Measurements from ENCODE around the gene POU2F1. TPM values are rescaled to one million over a fixed set of nuclear protein-coding genes. Genes with fewer than 3 reads are reported as not detected.

POU2F1 gene
- polyA plus RNA-seq, 1 donor from 2014 or later, result 10.9 TPM

DNA sequence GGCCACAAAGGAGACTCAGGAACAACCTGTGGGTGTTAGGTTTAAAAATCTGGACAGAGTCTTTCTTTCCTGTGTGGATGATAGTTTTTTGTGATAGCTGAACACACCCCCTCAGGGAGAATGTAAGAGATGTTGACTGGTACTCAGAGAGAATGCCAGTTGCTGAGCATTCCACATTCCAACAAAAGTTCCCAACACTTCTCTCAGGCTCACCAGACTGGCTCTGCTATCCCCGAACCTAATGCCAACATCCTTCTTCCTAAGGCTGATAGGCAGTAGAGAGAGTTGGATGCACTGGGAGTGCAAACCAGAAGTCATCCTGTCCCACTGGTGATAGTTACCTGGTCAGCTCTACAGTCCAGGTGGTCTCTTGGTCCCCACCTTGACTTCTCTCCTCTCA, 28.7 kb upstream of the POU2F1 start:
- Histone ChIP-seq H3K27me3 (ENCODE audit: insufficient read depth, low read depth, low read length) (no peaks in the 10 kb centered on the region), H3K9me2 (ENCODE audit: insufficient read depth, low read length) (no peaks in the 10 kb centered on the region), H3K36me3 (ENCODE audit: insufficient read depth, low read length) (no peaks in the 10 kb centered on the region), H3F3A (ENCODE audit: insufficient read depth, low read length, poor library complexity, severe bottlenecking) (no peaks in the 10 kb centered on the region), H4K20me1 (ENCODE audit: insufficient read depth) (no peaks in the 10 kb centered on the region), H2AFZ (ENCODE audit: low read depth, low read length) (no peak overlapping the region), H3K9me3 (ENCODE audit: low read length) (no peaks in the 10 kb centered on the region), H3K27ac (ENCODE audit: low read length) (no peak overlapping the region), H3K4me3 (ENCODE audit: low read length) (no peak overlapping the region), H3K9ac (ENCODE audit: low read length) (no peak overlapping the region), H3K79me2 (replicated peaks; ENCODE audit: insufficient read depth, low read length) (no peaks in the 10 kb centered on the region), H3K4me2 (ENCODE audit: low read length) (no peak overlapping the region)
- TF ChIP-seq MXI1 (conservative IDR thresholded peaks at IDR 0.05; ENCODE audit: poor library complexity, severe bottlenecking) (no peak), RAD21 (conservative IDR thresholded peaks at IDR 0.05) (no peak), SMC3 (conservative IDR thresholded peaks at IDR 0.05; ENCODE audit: poor library complexity) (no peak), EP300 (conservative IDR thresholded peaks at IDR 0.05; ENCODE audit: poor library complexity, severe bottlenecking) (no peak), TAF1 (IDR thresholded peaks at IDR 0.05; ENCODE audit: low read depth) (no peak)

DNA sequence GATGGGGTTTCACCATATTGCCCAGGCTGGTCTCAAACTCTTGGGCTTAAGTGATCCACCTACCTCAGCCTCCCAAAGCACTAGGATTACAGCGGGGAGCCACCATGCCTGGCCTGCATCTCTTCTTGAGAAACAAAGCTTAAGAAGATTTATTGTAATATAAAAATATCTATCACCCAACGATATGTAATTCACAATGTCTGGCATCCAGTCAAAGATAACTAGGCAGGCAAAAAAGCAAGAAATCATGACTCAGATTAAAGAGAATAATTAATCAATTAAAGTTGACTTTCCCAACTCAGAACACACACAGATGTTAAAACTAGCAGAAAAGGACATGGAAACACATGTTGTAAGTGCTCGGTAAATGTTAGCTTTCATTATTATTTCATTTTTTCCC, 26.5 kb upstream of the POU2F1 start:
- H3K27ac ChIP-seq (ENCODE audit: low read length), result no peak overlapping the region
- H3K27me3 ChIP-seq (ENCODE audit: insufficient read depth, low read depth, low read length), result peaks cover 5% of the 10 kb centered on the region
- H3F3A ChIP-seq (ENCODE audit: insufficient read depth, low read length, poor library complexity, severe bottlenecking), result no peaks in the 10 kb centered on the region
- no peaks in the 10 kb centered on the region for H3K9me2 ChIP-seq (ENCODE audit: insufficient read depth, low read length)
- H3K36me3 ChIP-seq (ENCODE audit: insufficient read depth, low read length), result no peaks in the 10 kb centered on the region
- H4K20me1 ChIP-seq (ENCODE audit: insufficient read depth), result no peaks in the 10 kb centered on the region
- H3K4me3 ChIP-seq (ENCODE audit: low read length), result no peak overlapping the region
- no peaks in the 10 kb centered on the region for H3K9me3 ChIP-seq (ENCODE audit: low read length)
- no peak overlapping the region for H3K9ac ChIP-seq (ENCODE audit: low read length)
- no peak overlapping the region for H2AFZ ChIP-seq (ENCODE audit: low read depth, low read length)
- TF ChIP-seq MXI1 (conservative IDR thresholded peaks at IDR 0.05; ENCODE audit: poor library complexity, severe bottlenecking) (no peak), EZH2 (IDR thresholded peaks at IDR 0.05; ENCODE audit: borderline replicate concordance, insufficient read depth, low read length, poor library complexity, severe bottlenecking) (no peak), EP300 (conservative IDR thresholded peaks at IDR 0.05; ENCODE audit: poor library complexity, severe bottlenecking) (no peak), SMC3 (conservative IDR thresholded peaks at IDR 0.05; ENCODE audit: poor library complexity) (no peak), POLR2AphosphoS5 (IDR thresholded peaks at IDR 0.05) (no peak), RAD21 (conservative IDR thresholded peaks at IDR 0.05) (no peak), TAF1 (IDR thresholded peaks at IDR 0.05; ENCODE audit: low read depth) (no peak), CTCF (IDR thresholded peaks at IDR 0.05; ENCODE audit: poor library complexity, severe bottlenecking) (no peak)
- TF ChIP-seq, protein P1, sequence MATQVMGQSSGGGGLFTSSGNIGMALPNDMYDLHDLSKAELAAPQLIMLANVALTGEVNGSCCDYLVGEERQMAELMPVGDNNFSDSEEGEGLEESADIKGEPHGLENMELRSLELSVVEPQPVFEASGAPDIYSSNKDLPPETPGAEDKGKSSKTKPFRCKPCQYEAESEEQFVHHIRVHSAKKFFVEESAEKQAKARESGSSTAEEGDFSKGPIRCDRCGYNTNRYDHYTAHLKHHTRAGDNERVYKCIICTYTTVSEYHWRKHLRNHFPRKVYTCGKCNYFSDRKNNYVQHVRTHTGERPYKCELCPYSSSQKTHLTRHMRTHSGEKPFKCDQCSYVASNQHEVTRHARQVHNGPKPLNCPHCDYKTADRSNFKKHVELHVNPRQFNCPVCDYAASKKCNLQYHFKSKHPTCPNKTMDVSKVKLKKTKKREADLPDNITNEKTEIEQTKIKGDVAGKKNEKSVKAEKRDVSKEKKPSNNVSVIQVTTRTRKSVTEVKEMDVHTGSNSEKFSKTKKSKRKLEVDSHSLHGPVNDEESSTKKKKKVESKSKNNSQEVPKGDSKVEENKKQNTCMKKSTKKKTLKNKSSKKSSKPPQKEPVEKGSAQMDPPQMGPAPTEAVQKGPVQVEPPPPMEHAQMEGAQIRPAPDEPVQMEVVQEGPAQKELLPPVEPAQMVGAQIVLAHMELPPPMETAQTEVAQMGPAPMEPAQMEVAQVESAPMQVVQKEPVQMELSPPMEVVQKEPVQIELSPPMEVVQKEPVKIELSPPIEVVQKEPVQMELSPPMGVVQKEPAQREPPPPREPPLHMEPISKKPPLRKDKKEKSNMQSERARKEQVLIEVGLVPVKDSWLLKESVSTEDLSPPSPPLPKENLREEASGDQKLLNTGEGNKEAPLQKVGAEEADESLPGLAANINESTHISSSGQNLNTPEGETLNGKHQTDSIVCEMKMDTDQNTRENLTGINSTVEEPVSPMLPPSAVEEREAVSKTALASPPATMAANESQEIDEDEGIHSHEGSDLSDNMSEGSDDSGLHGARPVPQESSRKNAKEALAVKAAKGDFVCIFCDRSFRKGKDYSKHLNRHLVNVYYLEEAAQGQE (IDR thresholded peaks at IDR 0.05; ENCODE audit: borderline replicate concordance), result no peak
- no peaks in the 10 kb centered on the region for H3K79me2 ChIP-seq (replicated peaks; ENCODE audit: insufficient read depth, low read length)
- no peak overlapping the region for H3K4me2 ChIP-seq (ENCODE audit: low read length)
